Chondrocyte (in vitro differentiated cells): ENCODE measurements around the gene AKAP7. TPM values are rescaled to one million over a fixed set of nuclear protein-coding genes. Genes with fewer than 3 reads are reported as not detected.

Source experiments
- DNase-seq: peaks from one replicate; pipeline ENCODE4 v3.0.0; 2021; ENCODE audit warnings: mixed read lengths, low spot score
- H3K27ac Mint-ChIP-seq: one replicate; pipeline ENCODE4 v1.8.0; 2021; ENCODE audit warnings: mild to moderate bottlenecking, moderate library complexity, mixed read lengths; ENCODE audit not compliant: unreplicated experiment
- H3K27me3 Mint-ChIP-seq: 2 replicates; pipeline ENCODE4 v1.8.0; 2021; ENCODE audit warnings: low read depth, mixed read lengths
- H3K36me3 Mint-ChIP-seq: 2 replicates; pipeline ENCODE4 v1.8.0; 2021; ENCODE audit warnings: low read depth, mixed read lengths
- H3K4me1 Mint-ChIP-seq: 2 replicates; pipeline ENCODE4 v1.8.0; 2021; ENCODE audit warnings: low read depth, mild to moderate bottlenecking, mixed read lengths
- H3K4me3 Mint-ChIP-seq: one replicate; pipeline ENCODE4 v1.8.0; 2021; ENCODE audit warnings: mild to moderate bottlenecking, moderate library complexity, mixed read lengths; ENCODE audit not compliant: unreplicated experiment
- H3K9me3 Mint-ChIP-seq: 2 replicates; pipeline ENCODE4 v1.8.0; 2021; ENCODE audit warnings: low read depth, mixed read lengths
- total RNA-seq: library from RNA; stranded (reverse); gene quantifications from 3 replicates; pipeline ENCODE4 v1.2.1, GENCODE V29; 2021
- TF ChIP-seq, protein P1 (sequence below): fragments of 200-600 bp; sonication (generic); IDR thresholded peaks from 2 replicates; pipeline ENCODE4 v1.5.0; 2021; ENCODE audit warnings: antibody characterized with exemption, mild to moderate bottlenecking, moderate library complexity

AKAP7 gene
- total RNA-seq, 1 donor from 2014 or later = 5.0 TPM

DNA sequence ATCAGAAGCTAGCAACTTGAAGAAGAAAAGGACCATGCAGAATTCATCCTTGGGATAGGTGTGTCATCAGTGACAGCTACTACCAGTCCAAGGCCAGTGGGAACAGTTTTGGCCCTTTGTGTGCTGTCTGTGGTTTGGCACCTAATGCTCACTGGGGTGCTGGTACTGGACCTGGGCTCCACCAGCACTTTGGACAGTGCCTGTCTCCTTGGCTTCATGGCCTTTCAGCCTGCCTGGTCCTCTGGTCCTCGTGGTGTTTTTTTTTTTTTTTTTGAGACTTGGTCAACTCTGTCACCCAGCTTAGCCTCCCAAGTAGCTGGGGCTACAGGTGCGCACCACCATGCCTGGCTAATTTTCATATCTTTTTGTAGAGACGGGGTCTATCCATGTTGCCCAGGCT is 56.3 kb downstream of the AKAP7 start:
- no peak overlapping the region for H3K27ac Mint-ChIP-seq
- H3K4me1 Mint-ChIP-seq = no peaks in the 10 kb centered on the region
- H3K36me3 Mint-ChIP-seq = peaks cover 19% of the 10 kb centered on the region
- TF ChIP-seq, protein P1, sequence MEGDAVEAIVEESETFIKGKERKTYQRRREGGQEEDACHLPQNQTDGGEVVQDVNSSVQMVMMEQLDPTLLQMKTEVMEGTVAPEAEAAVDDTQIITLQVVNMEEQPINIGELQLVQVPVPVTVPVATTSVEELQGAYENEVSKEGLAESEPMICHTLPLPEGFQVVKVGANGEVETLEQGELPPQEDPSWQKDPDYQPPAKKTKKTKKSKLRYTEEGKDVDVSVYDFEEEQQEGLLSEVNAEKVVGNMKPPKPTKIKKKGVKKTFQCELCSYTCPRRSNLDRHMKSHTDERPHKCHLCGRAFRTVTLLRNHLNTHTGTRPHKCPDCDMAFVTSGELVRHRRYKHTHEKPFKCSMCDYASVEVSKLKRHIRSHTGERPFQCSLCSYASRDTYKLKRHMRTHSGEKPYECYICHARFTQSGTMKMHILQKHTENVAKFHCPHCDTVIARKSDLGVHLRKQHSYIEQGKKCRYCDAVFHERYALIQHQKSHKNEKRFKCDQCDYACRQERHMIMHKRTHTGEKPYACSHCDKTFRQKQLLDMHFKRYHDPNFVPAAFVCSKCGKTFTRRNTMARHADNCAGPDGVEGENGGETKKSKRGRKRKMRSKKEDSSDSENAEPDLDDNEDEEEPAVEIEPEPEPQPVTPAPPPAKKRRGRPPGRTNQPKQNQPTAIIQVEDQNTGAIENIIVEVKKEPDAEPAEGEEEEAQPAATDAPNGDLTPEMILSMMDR = no peak
- H3K9me3 Mint-ChIP-seq = peaks cover 29% of the 10 kb centered on the region
- no peak for DNase-seq
- H3K4me3 Mint-ChIP-seq = no peak overlapping the region
- no peaks in the 10 kb centered on the region for H3K27me3 Mint-ChIP-seq

DNA sequence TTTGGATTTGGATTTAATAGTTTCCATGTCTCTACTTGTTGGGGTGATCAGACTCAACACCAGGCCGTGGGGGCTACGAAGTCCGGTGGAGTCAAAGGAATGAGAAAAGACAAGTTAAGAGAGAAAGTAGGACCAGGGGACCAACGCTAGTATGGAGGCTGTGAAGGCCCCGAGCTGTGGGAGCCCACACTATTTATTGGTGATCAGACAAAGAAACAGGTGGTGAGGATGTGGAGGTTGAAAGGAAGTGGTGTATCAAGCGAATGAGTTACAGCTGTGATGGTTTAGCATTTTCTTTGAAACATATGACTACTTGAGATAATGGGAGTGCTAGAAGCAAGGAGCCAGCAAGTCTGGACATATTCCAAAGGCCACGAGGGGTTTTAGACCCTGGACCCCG is 62.4 kb downstream of the AKAP7 start:
- Mint-ChIP-seq H3K27me3 (no peaks in the 10 kb centered on the region), H3K4me3 (no peak overlapping the region), H3K36me3 (peaks cover 11% of the 10 kb centered on the region), H3K27ac (no peak overlapping the region), H3K4me1 (no peaks in the 10 kb centered on the region), H3K9me3 (peaks cover 21% of the 10 kb centered on the region)
- no peak for DNase-seq
- TF ChIP-seq, protein P1 = no peak

DNA sequence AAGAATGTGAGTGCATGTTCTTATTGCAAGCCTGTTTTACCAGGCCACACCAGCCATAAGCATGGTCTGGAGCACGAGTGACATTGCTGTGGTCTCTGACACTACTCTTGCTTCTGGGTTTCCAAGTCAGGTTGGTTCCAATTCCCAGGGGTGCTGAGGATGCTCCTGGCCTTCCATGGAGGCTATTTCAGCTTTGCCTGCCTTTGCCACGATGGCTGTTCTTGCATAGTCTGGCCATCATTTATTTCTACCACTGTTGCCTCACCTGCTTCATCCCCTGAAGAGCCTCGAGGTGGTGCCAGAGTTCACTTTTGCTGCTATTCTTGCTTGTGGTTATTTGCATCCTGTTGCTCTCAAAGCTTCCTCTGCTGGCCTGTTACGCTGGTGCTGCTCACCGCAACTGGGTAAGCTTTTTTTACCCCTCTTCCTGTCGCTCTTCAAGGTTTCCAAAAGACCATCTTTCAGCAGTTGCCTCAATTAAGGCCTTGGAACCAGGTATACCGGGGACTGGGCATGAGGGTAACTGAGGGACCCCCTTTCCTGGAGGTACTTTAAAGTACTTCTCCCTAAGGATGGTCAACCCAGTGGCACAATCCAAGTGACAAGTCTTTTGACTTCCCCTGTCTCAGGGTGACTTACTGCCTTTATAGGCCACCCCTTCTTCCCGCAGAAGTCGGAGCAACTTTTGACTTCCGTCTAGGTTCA is 64.5 kb downstream of the AKAP7 start:
- TF ChIP-seq, protein P1 = peak; percentile 77
- H3K27me3 Mint-ChIP-seq = no peaks in the 10 kb centered on the region
- no peaks in the 10 kb centered on the region for H3K36me3 Mint-ChIP-seq
- no peak overlapping the region for H3K27ac Mint-ChIP-seq
- H3K4me1 Mint-ChIP-seq = no peaks in the 10 kb centered on the region
- DNase-seq = no peak
- H3K9me3 Mint-ChIP-seq = peaks cover 4% of the 10 kb centered on the region
- H3K4me3 Mint-ChIP-seq = no peak overlapping the region

DNA sequence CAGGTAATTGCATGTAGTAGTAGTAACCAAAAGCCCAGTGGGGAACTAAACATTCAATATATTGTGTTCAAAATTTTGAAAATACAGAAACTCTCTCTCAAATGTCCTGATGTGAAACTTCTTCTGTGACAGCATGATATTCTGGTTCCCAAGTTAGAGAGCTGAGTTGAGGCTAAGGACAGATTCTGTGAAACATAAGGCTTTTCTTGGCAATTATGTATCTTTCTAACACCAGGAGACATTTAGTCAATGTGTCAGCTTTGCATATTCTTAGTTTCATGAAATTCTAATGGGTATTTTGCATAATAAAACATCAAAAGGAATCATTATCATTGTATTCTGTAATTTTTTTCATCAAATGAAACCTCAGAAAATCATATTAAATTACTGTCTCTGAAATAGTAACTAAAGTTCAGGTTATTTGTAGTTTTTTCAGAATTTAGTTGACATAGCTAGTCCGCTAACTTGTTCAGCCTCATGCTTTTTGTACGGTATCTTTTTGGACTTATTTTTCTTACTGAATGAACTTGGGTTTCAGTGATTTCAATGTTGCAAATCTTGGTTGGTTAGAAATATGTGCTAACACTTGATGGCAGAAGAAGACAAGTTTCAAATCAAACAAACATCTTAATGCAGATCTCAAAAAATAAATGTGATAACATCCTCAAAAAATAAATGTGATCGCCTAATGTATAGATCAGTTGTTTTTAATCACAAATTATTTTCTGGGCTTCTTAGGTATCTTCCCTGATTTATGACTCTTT is 70.4 kb downstream of the AKAP7 start:
- Mint-ChIP-seq H3K4me3 (no peak overlapping the region), H3K27me3 (no peaks in the 10 kb centered on the region), H3K9me3 (no peaks in the 10 kb centered on the region), H3K27ac (no peak overlapping the region), H3K4me1 (no peaks in the 10 kb centered on the region), H3K36me3 (no peaks in the 10 kb centered on the region)
- TF ChIP-seq, protein P1 = peak; percentile 11
- no peak for DNase-seq

DNA sequence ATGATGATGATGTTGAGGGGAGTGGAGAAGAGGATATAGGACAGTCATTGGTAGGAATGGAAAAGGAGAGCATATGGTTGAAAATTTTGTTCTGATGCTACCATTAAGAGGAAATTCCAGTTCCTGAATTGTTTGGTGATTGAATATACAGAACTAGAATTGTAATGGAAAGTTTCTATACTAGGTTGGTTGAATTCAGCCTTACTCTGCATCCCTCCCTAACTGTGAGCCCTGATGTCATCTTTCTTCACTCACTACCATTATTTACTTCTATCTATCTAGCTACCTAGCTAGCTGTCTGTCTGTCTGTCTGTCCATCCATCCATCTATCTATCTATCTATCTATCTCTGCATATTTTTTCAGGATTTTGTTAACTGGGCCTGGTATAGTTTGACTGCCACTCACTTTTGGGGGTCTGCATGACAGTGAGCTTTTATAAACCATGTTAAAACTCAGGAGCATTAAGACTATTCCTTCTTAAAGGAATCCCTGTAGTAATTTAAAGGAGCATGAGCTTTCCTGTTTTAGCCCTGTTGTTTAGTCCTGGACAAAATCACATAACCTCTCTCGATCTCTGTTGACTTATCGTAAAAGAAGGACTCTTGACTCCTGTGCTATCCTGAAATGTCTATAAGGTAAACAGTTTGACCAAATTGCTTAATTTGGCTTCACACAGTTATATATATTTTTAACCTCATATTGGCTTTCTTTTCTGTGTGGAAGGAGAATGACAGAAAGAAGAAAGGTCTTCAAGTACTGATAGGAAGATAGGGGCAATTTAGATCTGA is 71.4 kb downstream of the AKAP7 start:
- H3K27ac Mint-ChIP-seq = no peak overlapping the region
- no peak overlapping the region for H3K4me3 Mint-ChIP-seq
- H3K4me1 Mint-ChIP-seq = no peaks in the 10 kb centered on the region
- no peak for DNase-seq
- TF ChIP-seq, protein P1 = no peak
- H3K36me3 Mint-ChIP-seq = no peaks in the 10 kb centered on the region
- no peaks in the 10 kb centered on the region for H3K9me3 Mint-ChIP-seq
- no peaks in the 10 kb centered on the region for H3K27me3 Mint-ChIP-seq
